CD4-positive, alpha-beta T cell (primary cell): Measurements from ENCODE around the gene CFAP410. TPM values are rescaled to one million over a fixed set of nuclear protein-coding genes. Genes with fewer than 3 reads are reported as not detected.
A peak's percentile ranks its signal among the peaks of the same experiment; 100 is the strongest.

Experiments used
- ATAC-seq: fragments of 200-7000 bp; cut with Tn5 transposase; one replicate; pipeline ENCODE4 v1.10.0; 2022; ENCODE audit warnings: mild to moderate bottlenecking; ENCODE audit not compliant: poor library complexity
- CTCF ChIA-PET: fragments of 350-600 bp; sonication (Branson Sonifier 250); formaldehyde crosslinking; loops from one replicate; lab custom pipeline; 2021; ENCODE audit warnings: antibody characterized with exemption, inconsistent platforms; lab: Charles Lee
- POLR2A ChIA-PET: fragments of 350-600 bp; sonication (Branson Sonifier 250); formaldehyde crosslinking; loops from one replicate; lab custom pipeline; 2021; ENCODE audit warnings: antibody characterized with exemption, inconsistent platforms; lab: Charles Lee
- DNase-seq, 14 experiments: peaks; one replicate each; pipeline ENCODE4 v3.0.0-alpha.2; 2013 to 2020; ENCODE audit warnings: mixed read lengths in 2 of 14
- H3K27ac ChIP-seq, 2 donors: one replicate each; pipeline versions ENCODE4 v1.5.1 to v1.7.0; 2013; ENCODE audit warnings: low read length in 2 of 2, low read depth in 1 of 2, mild to moderate bottlenecking in 1 of 2
- H3K27me3 ChIP-seq, 2 experiments: 1 replicate in 1 of 2; 2 replicates in 1 of 2; pipeline versions ENCODE4 v1.6.1 to v1.7.0; 2013; ENCODE audit warnings: low read length in 2 of 2, control low read depth in 1 of 2, mild to moderate bottlenecking in 1 of 2, moderate library complexity in 1 of 2; ENCODE audit not compliant: insufficient read depth in 2 of 2, control insufficient read depth in 1 of 2
- H3K36me3 ChIP-seq: one replicate; pipeline ENCODE4 v1.6.1; 2013; ENCODE audit warnings: low read length, control low read depth; ENCODE audit not compliant: insufficient read depth
- H3K4me1 ChIP-seq: one replicate; pipeline ENCODE4 v1.6.1; 2013; ENCODE audit warnings: low read length, control low read depth; ENCODE audit not compliant: insufficient read depth
- H3K4me3 ChIP-seq: one replicate; pipeline ENCODE4 v1.5.1; 2013; ENCODE audit warnings: mild to moderate bottlenecking, low read length, moderate library complexity
- H3K9me3 ChIP-seq, 2 experiments: 1 replicate in 1 of 2; 2 replicates in 1 of 2; pipeline versions ENCODE4 v1.6.1 to v1.7.0; 2013; ENCODE audit warnings: low read length in 2 of 2, mild to moderate bottlenecking in 2 of 2, control low read depth in 1 of 2, moderate library complexity in 1 of 2; ENCODE audit not compliant: control insufficient read depth in 1 of 2, insufficient read depth in 1 of 2
- H3K27ac Mint-ChIP-seq: one replicate; pipeline ENCODE4 v1.8.0; 2020; ENCODE audit warnings: mixed read lengths
- H3K27me3 Mint-ChIP-seq: one replicate; pipeline ENCODE4 v1.8.0; 2021; ENCODE audit warnings: mixed read lengths
- H3K36me3 Mint-ChIP-seq: one replicate; pipeline ENCODE4 v1.8.0; 2021; ENCODE audit warnings: low read depth, mixed read lengths
- H3K4me1 Mint-ChIP-seq: one replicate; pipeline ENCODE4 v1.8.0; 2021; ENCODE audit warnings: low read depth, mixed read lengths
- H3K4me3 Mint-ChIP-seq: one replicate; pipeline ENCODE4 v1.8.0; 2020; ENCODE audit warnings: mild to moderate bottlenecking, mixed read lengths
- H3K9me3 Mint-ChIP-seq: one replicate; pipeline ENCODE4 v1.8.0; 2020; ENCODE audit warnings: mixed read lengths
- CTCF ChIP-seq: fragments of 200-600 bp; IDR thresholded peaks from one replicate; pipeline ENCODE4 v1.8.0; 2022; ENCODE audit warnings: antibody characterized with exemption, mild to moderate bottlenecking
- intact Hi-C, 2 experiments: fragments of 100-400 bp; cut with DNase I in 1 of 2; cut with micrococcal nuclease in 1 of 2; formaldehyde crosslinking; loops; one replicate each; pipeline versions ENCODE4 v1.15.1 to v1.9.0; 2023 to 2025; cut with DNase I, micrococcal nuclease
- total RNA-seq, 174 experiments: library from RNA in 2 of 174; stranded (reverse) in 2 of 174; gene quantifications; one replicate each; pipeline ENCODE4 v1.2.3 and lab custom pipeline; 2021 to 2026

Gene CFAP410
- total RNA-seq, 2 experiments from 2014 or later = 50.1 to 51.6 TPM

GRCh38 chr21:44372616-44373015 lies 33.4 kb upstream of the CFAP410 start:
- Histone ChIP-seq H3K9me3 (peaks cover 0 to 7% of the 10 kb centered on the region in 2 experiments), H3K36me3 (no peaks in the 10 kb centered on the region), H3K27me3 (no peaks in the 10 kb centered on the region), H3K4me1 (peaks cover 28% of the 10 kb centered on the region), H3K27ac (no peak overlapping the region), H3K4me3 (no peak overlapping the region)
- Mint-ChIP-seq H3K27me3 (no peaks in the 10 kb centered on the region), H3K27ac (no peak overlapping the region), H3K36me3 (no peaks in the 10 kb centered on the region), H3K4me1 (peaks cover 23% of the 10 kb centered on the region), H3K9me3 (no peaks in the 10 kb centered on the region), H3K4me3 (no peak overlapping the region)
- ATAC-seq (no peak), DNase-seq (peak in 1 of 14 experiments; percentile 19)
- ChIA-PET CTCF (no interaction called here), POLR2A (no interaction called here)
- TF ChIP-seq CTCF = no peak
- intact Hi-C loops = no loop called here

GRCh38 chr21:44371596-44371995 lies 32.4 kb upstream of the CFAP410 start:
- peaks cover 23% of the 10 kb centered on the region for H3K4me1 Mint-ChIP-seq
- no peaks in the 10 kb centered on the region for H3K27me3 ChIP-seq
- H3K9me3 Mint-ChIP-seq = no peaks in the 10 kb centered on the region
- DNase-seq (no peak), ATAC-seq (no peak)
- H3K27ac ChIP-seq = no peak overlapping the region
- no peak overlapping the region for H3K4me3 ChIP-seq
- peaks cover 0 to 7% of the 10 kb centered on the region in 2 experiments for H3K9me3 ChIP-seq
- peaks cover 28% of the 10 kb centered on the region for H3K4me1 ChIP-seq
- H3K27ac Mint-ChIP-seq = no peak overlapping the region
- ChIA-PET CTCF (no interaction called here), POLR2A (no interaction called here)
- TF ChIP-seq CTCF = no peak
- no peak overlapping the region for H3K4me3 Mint-ChIP-seq
- intact Hi-C loops = no loop called here
- H3K36me3 Mint-ChIP-seq = no peaks in the 10 kb centered on the region
- no peaks in the 10 kb centered on the region for H3K36me3 ChIP-seq
- no peaks in the 10 kb centered on the region for H3K27me3 Mint-ChIP-seq

GRCh38 chr21:44370786-44371410 lies 31.7 kb upstream of the CFAP410 start:
- H3K27me3 ChIP-seq = no peaks in the 10 kb centered on the region
- peak in 1 of 14 experiments; percentile 8 for DNase-seq
- H3K36me3 ChIP-seq = no peaks in the 10 kb centered on the region
- H3K4me3 ChIP-seq = no peak overlapping the region
- peaks cover 23% of the 10 kb centered on the region for H3K4me1 ChIP-seq
- intact Hi-C loops = no loop called here
- no peak for TF ChIP-seq CTCF
- CTCF ChIA-PET = no interaction called here
- H3K9me3 ChIP-seq = peaks cover 0 to 7% of the 10 kb centered on the region in 2 experiments
- Mint-ChIP-seq H3K4me3 (no peak overlapping the region), H3K36me3 (no peaks in the 10 kb centered on the region), H3K9me3 (no peaks in the 10 kb centered on the region), H3K27ac (no peak overlapping the region), H3K27me3 (no peaks in the 10 kb centered on the region), H3K4me1 (peaks cover 20% of the 10 kb centered on the region)
- POLR2A ChIA-PET = no interaction called here
- ATAC-seq = no peak
- H3K27ac ChIP-seq = no peak overlapping the region
